Erythroblast (primary cell): ENCODE data around the gene SPDYE6.

ENCODE experiments used
- GATA1 ChIP-seq: IDR thresholded peaks from 2 replicates; pipeline ENCODE4 v1.6.1; 2011; ENCODE audit warnings: low read depth, mild to moderate bottlenecking, control low read depth, low read length, moderate library complexity
- POLR2A ChIP-seq: IDR thresholded peaks from 2 replicates; pipeline ENCODE4 v1.6.1; 2011; ENCODE audit warnings: mild to moderate bottlenecking, low read length

- TF ChIP-seq POLR2A: no peak
- no peak for TF ChIP-seq GATA1
Observed at GRCh38 chr7:102390697-102391484, 34.6 kb upstream of the SPDYE6 start.
